Stimulated activated CD4-positive, alpha-beta T cell treated with anti-CD3 and anti-CD28 coated beads, TNF-alpha, amount 100 ng/mL, for 4 hours (primary cell): Measurements from ENCODE around the gene CHD9.
"Not testable (repeated sequence)": the region's sequence is repeated elsewhere in the genome, so short reads cannot be mapped to it uniquely, and the experiment has no call there.

ENCODE experiments used
- DNase-seq, 3 experiments: peaks; one replicate each; pipeline ENCODE4 v3.0.0-alpha.2; 2020; ENCODE audit warnings: low read depth in 3 of 3

CHD9 gene

DNA sequence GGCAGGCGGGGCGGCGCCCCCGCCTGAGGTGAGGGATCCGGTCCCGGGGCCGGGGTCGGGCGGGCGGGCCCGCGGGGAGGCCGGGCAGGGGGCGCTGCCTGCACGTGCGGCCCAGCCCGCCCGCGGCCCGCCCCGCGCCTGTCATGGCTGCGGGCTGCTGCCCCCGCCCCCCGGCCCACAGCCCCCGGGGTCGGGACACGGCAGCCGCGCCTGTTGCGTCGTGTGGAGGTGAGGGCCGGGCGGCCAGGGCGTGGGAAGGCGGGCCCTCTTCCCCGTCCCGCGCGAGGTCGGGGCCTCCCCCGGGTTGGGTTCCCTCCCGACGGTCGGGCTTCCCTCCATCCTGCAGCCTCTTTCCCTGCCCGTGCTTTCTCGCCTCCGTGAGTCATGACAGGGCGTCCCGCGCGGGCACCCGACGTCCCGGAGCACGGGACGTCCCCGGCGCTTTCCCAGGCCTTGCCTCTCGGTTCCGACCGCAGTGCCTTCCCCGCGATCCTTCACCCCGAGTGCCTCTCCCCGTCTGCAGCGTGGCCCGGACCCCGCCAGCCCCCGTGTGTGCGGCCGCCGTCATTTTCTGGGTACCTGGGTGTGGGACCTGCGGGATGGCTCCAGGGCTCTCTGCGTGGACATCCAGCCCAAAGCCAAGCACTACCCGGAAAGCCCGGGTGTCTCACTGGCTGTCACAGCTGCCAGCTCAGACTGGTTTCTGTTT lies 76.7 kb downstream of the CHD9 start:
- peak; percentile 28 to 33 (median 32) for DNase-seq

DNA sequence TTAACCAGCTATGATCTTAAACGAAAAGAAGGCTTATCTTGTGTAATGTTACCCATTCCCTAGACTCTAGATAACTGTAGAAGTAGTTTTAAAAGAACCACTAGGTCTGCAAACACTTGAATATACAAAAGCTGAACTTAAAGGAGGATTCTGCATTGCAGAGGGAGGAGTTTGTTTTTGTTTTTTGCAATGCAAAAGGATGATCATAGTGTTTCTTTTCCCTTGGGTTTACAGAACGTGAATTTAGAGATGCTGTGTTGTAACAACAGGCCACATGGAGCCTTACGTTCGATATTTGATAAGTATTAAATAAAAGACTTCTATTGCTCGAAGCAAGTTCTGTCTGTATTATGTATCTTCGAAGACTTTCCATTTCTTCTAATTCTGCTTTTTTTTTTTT lies 77.6 kb downstream of the CHD9 start:
- no peak for DNase-seq

DNA sequence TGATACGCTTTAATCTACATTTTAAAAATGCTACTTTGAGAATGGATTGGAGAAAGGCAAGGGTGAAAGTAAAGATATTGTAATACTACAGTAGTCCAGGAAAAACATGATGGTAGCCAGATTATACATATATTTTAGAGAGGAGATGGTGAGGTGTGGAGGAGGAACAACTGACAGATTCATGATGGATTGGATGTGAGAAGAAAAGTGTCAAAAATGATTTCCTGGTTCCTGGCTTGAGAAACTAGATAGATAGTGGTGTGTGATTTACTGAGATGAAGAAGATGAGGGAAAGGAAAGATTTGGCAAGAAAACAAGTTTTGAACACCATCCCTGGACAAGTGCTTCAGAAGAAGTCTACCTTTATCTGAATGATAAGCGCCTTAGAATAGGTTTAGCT lies 80.5 kb downstream of the CHD9 start:
- DNase-seq: no peak

DNA sequence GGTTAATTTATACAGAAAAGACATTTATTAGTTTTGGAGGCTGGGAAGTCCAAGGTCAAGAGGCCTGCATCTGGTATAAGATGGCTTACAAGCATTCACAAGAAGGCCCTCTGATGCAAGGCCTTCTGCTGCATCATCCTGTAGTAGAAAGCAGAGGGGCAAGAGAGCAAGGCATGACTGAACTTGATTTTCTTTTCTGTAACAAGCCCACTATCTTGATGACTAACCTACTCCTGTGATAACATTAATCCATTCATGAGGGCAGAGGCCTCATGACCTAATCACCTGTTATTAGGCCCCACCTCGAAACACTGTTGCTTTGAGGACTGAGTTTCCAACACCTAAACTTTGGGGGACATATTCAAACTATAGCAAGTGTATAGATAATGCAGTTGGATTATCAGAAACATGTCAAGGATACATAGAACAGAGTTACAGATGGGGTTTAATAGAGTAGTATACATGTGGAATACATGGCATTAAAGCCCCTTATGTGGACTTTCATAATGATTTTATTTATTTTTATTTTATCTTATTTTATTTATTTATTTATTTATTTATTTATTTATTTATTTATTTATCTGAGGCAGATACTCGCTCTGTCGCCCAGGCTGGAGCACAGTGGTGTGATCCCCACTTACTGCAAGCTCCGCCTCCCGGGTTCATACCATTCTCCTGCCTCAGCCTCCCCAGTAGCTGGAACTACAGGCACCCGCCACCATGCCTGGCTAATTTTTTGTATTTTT lies 88.2 kb downstream of the CHD9 start:
- no peak for DNase-seq

DNA sequence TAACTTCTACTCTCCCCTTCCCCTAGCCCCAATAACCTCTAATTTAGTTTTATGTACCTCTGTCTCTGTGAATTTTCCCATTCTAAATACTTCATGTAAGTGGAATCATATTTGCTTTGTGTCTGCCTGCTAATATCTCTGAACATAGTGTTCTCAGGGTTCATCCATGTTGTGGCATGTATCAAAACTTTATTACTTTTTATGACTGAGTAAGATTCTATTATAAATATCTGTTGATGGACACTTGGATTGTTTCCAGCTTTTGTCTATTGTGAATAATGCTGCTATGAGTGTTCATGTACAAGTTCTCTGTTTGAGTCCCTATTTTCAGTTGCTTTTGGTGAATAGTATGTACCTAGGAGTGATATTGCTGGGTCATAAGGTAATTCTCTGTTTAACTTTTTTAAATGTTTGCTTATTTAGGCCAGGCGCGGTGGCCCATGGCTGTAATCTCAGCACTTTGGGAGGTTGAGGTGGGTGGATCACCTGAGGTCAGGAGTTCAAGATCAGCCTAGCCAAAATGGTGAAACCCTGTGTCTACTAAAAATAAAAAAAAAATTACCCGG lies 92.8 kb downstream of the CHD9 start:
- DNase-seq: no peak

DNA sequence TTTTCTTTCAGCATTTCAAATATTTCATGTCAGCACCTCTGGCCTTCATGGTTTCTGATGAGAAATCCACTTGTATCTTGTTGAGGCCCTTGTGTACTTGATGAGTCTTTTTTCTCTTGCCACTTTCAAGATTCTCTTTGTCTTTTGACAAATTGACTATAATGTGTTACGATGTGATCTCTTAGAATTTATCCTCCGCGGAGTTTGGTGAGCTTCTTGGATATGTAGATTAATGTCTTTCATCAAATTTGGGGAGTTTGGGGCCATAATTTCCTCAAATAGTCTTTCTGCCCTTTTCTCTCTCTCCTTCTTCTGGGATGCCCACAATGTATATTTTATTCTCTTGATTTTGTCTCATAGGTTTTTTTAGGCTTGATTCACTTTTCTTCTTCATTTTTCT lies 96.0 kb downstream of the CHD9 start:
- DNase-seq: no peak

DNA sequence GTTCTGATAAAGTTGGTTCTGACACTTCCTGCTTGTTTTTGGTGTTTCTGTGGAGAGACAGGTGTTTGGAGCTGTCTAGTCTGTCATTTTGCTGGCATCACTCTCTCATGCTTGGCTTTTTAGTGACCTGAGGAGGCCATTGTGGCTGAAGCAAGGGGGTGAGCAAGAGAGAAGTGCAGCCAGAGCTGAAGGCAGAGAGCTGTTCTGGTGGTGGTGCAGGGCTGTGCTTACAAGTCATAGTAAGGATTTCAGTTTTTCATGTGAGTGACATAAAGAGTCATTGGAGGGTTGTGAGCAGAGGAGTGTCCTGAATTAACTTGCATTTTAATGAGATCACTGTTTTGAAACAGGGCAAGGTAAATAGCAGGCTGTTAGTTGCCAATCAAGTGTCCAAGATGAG lies 97.5 kb downstream of the CHD9 start:
- no peak for DNase-seq

DNA sequence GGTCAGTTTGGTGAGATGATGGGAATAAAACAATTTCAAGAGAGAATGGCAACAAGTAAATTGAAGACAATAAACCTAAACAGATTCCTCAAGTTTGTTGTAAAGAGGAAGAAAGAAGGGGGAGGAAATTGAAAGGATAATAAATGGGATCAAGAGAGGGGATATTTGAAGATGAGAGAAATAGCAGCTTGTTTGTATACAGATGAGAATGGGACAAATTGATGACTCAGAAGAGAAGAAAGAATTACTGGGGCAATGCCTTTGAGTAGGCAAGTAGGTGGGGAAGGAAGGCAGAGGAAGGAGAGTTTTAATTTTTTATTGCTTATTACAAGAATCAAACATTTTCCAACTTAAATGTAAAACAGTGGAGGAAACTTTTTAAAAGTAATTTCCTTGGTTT lies 98.3 kb downstream of the CHD9 start:
- no peak for DNase-seq

DNA sequence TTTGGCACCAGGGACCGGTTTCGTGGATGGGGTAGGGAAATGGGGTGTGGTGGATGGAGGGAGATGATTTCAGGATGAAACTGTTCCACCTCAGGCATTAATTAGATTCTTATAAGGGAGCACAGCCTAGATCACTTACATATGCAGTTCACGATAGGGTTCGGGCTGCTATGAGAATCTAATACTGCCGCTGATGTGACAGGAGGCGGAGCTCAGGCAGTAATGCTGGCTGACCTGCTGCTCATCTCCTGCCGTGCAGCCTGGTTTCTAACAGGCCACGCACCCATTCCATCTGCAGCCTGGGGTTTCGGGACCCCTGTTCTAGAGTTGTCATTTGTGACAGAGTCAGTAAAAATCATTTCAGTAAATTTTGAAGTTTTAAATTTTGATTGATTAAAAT lies 99.7 kb downstream of the CHD9 start:
- DNase-seq: no peak

DNA sequence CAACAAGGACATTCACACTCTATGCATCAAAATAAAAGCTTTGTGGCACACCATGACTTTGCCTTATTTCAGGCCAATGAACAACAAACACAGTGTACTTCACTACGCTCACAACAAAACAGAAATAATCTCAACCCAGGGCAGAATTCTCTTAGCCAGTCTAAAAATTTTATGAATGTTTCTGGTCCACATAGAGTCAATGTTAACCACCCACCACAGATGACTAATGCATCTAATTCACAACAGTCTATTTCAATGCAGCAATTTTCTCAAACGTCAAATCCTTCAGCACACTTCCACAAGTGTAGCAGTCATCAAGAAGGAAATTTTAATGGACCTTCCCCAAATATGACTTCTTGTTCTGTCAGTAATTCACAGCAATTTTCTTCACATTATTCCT lies 101.7 kb downstream of the CHD9 start:
- DNase-seq: no peak

DNA sequence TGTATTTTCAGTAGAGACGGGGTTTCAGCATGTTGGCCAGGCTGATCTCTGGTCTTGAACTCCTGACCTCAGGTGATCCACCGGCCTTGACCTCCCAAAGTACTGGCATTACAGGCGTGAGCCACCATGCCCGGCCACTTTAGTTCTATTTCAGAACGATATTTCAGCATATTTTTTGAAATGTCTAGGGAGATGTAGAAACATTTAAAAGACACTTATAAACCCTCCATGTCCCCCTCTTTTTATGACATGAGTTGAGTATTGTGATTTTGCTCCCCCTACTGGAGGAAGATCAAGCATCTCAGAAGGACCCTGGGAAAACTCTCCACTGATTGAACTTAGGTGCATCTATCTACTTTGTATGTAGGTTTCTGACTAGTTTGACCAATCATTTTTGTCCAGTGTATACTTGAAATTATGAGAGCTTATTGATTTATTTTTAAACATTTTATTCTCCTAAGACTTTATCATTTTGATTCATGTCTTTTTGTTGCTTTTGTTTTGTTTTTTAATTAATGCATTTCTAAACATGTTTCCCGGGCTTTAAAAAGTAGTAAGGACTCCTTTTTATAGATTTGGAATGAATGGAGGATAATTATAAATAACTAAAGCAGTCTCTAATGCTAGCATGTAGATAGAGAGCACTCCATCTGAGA lies 105.1 kb downstream of the CHD9 start:
- DNase-seq: no peak

DNA sequence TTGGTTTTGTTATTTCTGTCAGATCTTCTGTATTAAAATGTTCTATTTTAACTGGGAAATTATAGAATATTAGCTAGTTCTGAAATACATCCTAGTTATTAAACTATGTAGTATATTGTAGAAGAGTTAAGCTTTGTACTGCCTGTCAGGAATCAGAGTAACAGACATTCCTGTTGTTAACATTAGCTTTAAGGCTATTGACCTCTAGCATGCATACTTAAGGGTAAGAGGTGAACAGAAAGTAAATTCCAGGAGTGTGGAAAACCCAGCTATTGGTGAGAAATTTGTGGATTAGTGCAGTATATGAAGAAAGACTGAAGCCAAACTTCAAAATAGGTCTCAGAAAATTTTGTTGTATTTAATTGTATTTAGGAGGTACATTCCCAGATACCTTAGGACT lies 111.3 kb downstream of the CHD9 start:
- no peak for DNase-seq

DNA sequence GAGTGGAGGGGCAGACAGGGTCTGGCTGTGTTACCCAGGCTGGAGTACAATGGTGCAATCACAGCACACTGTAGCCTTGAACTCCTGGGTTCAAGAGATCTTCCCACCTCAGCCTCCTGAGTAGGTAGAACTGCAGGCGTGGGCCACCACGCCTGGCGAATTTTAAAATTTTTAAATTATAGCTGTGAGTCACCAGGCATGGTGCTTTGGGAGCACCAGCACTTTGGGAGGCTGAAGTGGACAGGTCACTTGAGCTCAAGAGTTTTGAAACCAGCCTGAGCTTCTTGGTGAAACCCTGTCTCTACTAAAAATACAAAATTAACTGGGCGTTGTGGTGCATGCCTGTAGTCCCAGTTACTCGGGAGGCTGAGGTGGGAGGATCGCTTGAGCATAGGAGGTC lies 114.0 kb downstream of the CHD9 start:
- DNase-seq: no peak

DNA sequence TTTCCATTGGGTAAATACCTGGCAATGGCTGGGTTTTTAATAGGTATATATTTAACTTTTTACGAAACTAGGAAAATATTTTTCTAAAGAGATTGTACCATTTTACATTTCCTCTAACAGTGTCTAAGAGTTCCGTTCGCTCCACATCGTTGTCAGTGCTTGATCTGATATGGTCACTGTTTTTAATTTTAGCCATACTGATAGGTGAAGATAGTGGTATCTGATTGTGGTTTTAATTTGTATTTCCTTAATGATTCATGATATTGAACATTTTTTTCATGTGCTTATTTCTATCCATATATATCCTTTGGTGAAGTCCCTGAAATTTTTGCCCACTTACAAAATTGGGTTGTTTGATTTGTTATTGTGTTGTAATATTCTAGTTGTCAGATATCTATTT lies 117.7 kb downstream of the CHD9 start:
- DNase-seq: no peak

DNA sequence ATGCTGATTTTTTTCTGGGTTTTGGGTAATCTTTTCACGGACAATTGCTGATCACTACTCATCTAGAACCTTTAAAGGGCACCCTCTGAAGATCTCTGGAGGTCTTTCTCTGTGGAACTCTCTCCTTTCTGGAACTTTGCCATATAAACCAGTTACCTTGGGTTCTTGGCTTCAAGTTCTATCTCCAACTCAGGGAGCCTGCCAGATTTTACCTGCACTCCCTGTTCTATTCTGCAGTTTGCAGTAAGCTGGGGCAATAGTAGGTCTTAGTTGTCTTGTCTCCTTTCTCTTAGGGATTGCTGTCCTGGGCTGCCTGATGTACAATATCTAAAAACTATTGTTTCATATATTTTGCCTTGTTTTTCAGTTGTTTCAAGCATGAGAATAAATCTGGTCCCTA lies 120.3 kb downstream of the CHD9 start:
- no peak for DNase-seq

DNA sequence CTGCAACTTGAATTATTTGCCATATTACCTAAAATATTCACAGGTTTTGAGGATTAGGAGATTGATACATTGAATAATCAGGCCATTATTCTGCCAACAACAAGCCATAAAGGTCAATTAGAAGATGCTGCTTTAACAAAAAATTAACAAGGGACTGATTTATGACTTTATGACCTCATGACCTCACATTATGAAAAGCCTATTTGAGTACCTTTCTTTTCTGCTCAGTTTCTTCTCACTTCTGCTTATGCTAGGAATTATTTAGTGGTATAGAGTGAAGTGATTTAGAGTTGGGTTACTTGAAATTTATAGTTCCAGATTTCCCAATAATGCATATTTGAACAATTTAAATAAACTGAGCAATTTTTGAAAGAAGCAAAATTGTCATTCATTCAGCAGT lies 121.6 kb downstream of the CHD9 start:
- DNase-seq: no peak

DNA sequence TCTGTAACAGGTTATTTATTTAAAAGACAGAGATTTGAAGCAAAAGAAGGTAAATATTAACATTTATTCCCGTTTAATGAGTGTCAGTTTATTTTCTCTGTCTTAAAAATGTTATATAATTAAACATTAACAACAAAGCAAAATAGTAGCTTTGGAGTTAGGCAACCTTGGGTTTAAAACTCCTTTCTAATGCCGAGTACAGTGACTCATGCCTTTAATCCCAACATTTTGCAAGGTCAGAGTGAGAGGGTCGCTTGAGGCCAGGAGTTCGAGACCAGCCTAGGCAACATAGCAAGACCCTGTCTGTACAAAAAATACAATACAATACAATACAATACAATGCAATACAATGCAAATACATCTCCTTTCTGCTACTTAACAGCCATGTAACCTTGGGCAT lies 128.7 kb downstream of the CHD9 start:
- no peak for DNase-seq

DNA sequence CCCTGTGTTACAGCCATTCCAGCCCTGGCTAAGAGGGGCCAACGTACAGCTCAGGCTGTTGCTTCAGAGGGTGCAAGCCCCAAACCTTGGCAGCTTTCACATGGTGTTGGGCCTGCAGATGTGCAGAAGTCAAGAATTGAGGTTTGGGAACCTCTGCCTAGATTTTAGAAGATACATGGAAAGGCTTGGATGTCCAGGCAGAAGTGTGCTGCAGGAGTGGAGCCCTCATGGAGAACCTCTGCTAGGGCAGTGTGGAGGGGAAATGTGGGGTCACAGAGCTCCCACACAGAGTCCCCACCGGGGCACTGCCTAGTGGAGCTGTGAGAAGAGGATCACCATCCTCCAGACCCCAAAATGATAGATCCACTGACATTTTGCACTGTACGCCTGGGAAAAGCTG lies 130.9 kb downstream of the CHD9 start:
- DNase-seq: not testable (repeated sequence)

DNA sequence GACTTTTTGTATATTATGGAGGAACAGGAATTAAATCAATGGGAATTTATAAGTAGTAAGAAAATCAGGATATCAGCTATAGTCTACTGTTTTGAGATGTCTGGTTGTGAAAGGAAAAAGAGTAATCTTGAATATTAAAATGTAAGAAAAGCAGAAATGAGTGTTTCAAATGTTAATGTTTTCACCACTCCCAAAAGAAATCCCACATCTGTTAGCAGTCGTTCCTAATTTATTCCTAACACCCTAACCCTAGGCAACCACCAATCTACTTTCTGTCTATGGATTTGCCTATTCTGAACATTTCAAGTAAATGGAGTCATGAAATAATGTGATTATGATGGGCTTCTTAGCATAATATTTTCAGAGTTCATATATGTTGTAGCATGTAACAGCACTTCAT lies 133.0 kb downstream of the CHD9 start:
- DNase-seq: no peak

DNA sequence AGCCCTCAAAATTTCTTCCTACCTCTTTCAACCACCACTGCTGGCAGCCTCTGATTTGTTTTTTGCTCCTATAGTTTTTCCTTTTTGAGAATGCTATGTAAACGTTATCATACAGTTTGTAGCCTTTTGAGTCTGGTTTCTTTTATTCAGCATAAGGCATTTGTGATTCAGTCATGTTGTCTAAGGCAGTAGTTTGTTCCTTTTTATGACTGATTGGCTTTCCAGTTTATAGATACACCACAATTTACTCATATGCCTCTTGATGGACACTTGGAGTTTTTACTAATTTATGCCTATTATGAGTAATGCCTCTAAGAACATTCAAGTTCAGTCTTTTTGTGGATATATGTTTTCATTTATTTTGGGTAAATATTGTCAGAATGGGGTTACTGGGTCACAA lies 136.6 kb downstream of the CHD9 start:
- DNase-seq: no peak

DNA sequence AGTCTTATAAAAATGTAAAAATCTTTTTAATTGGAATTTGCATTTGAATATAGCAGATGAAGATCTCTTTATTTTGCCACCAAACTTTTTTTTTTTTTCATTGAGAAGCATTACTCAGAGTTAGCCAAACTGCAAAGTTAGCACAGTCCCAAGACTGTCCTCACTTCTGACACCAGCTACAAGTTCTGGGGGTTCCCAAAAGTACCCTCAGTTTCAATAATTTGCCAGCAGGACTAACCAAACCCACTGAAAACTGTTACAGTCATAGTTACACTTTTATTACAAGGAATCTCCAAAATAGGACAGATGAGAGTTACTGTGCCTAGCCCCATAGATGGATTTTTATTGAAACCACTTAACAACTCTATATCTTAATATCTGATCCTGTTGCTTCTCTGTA lies 144.1 kb downstream of the CHD9 start:
- no peak for DNase-seq

DNA sequence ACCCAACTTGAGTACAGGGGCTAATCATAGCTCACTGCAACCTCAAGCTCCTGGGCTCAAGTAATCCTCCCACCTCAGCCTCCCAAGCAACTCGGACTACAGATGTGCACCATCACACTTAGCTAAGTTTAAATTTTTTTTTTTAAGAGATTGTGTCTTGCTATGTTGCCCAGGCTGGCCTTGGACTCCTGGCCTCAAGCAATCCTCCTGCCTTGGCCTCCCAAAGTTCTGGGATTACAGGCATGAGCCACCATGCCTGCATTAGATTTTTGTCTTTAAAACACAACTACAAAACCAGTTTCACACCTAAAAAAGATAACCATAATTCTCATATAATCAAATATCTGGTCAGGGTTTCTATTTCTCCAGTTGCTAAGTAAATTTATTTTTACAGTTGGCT lies 147.1 kb downstream of the CHD9 start:
- DNase-seq: no peak

DNA sequence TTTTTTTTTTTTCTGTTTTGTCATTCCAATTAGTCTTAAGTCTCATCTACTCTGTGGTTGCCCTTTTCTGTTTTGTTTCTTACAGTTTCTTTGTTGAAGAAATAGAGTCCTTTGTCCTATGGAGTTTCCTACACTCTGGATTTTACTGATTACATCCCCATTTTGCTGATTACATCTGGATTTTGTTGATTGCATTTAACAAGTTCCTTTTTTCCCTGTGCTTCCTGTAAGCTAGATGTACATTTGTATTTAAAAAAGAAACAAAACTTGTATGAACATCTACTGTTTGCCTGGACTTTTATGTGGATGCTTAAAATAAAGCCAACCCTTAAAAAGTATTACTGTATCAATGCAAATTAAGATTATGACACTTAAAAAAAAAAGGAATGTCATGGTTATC lies 147.6 kb downstream of the CHD9 start:
- DNase-seq: no peak
